Osteocyte (in vitro differentiated cells): ENCODE data around the gene FRY. TPM values are rescaled to one million over a fixed set of nuclear protein-coding genes. Genes with fewer than 3 reads are reported as not detected.

Source experiments
- DNase-seq: peaks from one replicate; pipeline ENCODE4 v3.0.0; 2021; ENCODE audit warnings: mixed read lengths; ENCODE audit not compliant: unreplicated experiment; ENCODE audit errors: extremely low spot score
- H3K27ac Mint-ChIP-seq: one replicate; pipeline ENCODE4 v1.8.0; 2021; ENCODE audit warnings: mild to moderate bottlenecking, mixed read lengths; ENCODE audit not compliant: unreplicated experiment
- H3K27me3 Mint-ChIP-seq: one replicate; pipeline ENCODE4 v1.8.0; 2021; ENCODE audit warnings: mixed read lengths; ENCODE audit not compliant: unreplicated experiment
- H3K36me3 Mint-ChIP-seq: one replicate; pipeline ENCODE4 v1.8.0; 2021; ENCODE audit warnings: mixed read lengths; ENCODE audit not compliant: unreplicated experiment
- H3K4me1 Mint-ChIP-seq: one replicate; pipeline ENCODE4 v1.8.0; 2021; ENCODE audit warnings: mixed read lengths; ENCODE audit not compliant: unreplicated experiment
- H3K4me3 Mint-ChIP-seq: one replicate; pipeline ENCODE4 v1.8.0; 2021; ENCODE audit warnings: mild to moderate bottlenecking, moderate library complexity, mixed read lengths; ENCODE audit not compliant: unreplicated experiment
- H3K9me3 Mint-ChIP-seq: one replicate; pipeline ENCODE4 v1.8.0; 2021; ENCODE audit warnings: mixed read lengths; ENCODE audit not compliant: unreplicated experiment
- total RNA-seq: library from RNA; stranded (reverse); gene quantifications from 2 replicates; pipeline ENCODE4 v1.2.1, GENCODE V29; 2021
- TF ChIP-seq, protein P1 (sequence below): fragments of 200-600 bp; sonication (generic); IDR thresholded peaks from 2 replicates; pipeline ENCODE4 v1.5.0; 2021; ENCODE audit warnings: antibody characterized with exemption, mild to moderate bottlenecking, moderate library complexity

Gene FRY
- total RNA-seq, 1 donor from 2014 or later: 2.0 TPM

DNA sequence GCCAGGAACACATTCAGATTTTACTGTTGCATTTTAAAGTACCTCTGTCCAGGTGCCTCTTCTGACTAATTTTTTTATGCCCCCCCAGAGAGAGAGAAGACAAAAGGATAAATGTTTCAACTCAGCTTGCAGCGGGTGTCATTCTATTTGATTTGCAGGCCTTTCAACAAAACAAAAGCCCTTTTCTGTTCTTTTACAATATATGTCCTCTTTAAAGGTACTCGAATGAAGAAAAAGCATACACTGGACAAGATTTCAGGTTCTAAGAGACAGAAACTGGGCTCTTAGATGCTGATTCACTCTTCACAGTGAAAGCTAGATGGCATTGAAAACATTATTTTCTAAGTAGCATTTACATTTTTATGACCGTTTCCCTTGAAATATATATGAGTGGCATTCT is 2.9 kb upstream of the FRY start:
- no peak overlapping the region for H3K27ac Mint-ChIP-seq
- no peaks in the 10 kb centered on the region for H3K36me3 Mint-ChIP-seq
- H3K9me3 Mint-ChIP-seq: no peaks in the 10 kb centered on the region
- H3K4me3 Mint-ChIP-seq: no peak overlapping the region
- TF ChIP-seq, protein P1, sequence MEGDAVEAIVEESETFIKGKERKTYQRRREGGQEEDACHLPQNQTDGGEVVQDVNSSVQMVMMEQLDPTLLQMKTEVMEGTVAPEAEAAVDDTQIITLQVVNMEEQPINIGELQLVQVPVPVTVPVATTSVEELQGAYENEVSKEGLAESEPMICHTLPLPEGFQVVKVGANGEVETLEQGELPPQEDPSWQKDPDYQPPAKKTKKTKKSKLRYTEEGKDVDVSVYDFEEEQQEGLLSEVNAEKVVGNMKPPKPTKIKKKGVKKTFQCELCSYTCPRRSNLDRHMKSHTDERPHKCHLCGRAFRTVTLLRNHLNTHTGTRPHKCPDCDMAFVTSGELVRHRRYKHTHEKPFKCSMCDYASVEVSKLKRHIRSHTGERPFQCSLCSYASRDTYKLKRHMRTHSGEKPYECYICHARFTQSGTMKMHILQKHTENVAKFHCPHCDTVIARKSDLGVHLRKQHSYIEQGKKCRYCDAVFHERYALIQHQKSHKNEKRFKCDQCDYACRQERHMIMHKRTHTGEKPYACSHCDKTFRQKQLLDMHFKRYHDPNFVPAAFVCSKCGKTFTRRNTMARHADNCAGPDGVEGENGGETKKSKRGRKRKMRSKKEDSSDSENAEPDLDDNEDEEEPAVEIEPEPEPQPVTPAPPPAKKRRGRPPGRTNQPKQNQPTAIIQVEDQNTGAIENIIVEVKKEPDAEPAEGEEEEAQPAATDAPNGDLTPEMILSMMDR: no peak
- DNase-seq: no peak
- H3K27me3 Mint-ChIP-seq: peaks cover 48% of the 10 kb centered on the region
- H3K4me1 Mint-ChIP-seq: peaks cover 13% of the 10 kb centered on the region

DNA sequence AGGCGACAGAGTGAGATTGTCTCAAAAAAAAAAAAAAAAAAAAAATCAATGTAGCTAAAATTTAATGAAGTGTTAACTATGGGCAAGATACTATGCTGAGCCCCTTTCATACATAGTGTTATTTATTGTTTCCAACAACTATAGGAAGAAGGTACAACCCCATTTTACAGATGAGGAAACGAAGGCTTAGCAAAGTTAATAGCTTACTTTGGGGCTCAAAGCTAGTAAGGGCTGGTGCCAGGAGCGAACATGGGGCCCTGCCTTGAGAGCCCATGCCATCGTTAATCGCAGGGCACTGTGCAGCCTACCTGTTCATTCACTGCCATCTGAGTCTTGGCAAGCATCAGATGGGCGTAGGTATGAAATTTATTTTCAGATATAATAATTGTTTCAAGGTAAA is 1.9 kb upstream of the FRY start:
- Mint-ChIP-seq H3K4me1 (peaks cover 13% of the 10 kb centered on the region), H3K36me3 (no peaks in the 10 kb centered on the region), H3K9me3 (no peaks in the 10 kb centered on the region), H3K27ac (no peak overlapping the region), H3K27me3 (peaks cover 55% of the 10 kb centered on the region), H3K4me3 (no peak overlapping the region)
- TF ChIP-seq, protein P1: no peak
- no peak for DNase-seq

DNA sequence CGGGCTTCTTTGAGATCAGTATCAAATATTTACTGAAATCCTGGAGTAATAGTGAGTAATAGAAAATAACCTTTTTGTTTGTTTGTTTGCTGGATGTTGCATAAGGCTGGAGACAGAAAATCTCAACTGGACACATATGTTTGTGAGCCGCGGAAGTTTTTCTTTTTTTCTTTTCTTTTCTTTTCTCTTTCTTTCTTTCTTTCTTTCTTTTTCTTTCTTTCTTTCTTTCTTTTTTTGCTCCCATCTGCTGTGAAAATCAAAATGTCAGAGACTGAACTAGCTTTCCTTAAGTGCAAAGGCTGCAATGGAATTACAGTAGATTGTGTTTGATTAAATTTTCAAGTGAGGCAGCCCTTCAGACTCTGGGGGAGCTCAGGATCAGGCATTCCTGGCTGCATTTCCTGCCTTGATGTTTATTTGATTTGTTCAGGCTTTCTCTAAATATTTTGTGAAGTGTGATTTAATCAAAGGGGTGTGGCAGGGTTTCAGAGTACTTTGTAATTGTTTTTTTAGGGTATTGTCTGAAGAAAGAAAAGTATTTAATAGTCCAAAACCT is 319 bp downstream of the FRY start:
- H3K4me1 Mint-ChIP-seq: peaks cover 13% of the 10 kb centered on the region
- H3K27ac Mint-ChIP-seq: no peak overlapping the region
- H3K4me3 Mint-ChIP-seq: peak overlapping the region; percentile 87
- no peak for DNase-seq
- H3K9me3 Mint-ChIP-seq: no peaks in the 10 kb centered on the region
- H3K27me3 Mint-ChIP-seq: peaks cover 50% of the 10 kb centered on the region
- H3K36me3 Mint-ChIP-seq: no peaks in the 10 kb centered on the region
- TF ChIP-seq, protein P1: no peak

DNA sequence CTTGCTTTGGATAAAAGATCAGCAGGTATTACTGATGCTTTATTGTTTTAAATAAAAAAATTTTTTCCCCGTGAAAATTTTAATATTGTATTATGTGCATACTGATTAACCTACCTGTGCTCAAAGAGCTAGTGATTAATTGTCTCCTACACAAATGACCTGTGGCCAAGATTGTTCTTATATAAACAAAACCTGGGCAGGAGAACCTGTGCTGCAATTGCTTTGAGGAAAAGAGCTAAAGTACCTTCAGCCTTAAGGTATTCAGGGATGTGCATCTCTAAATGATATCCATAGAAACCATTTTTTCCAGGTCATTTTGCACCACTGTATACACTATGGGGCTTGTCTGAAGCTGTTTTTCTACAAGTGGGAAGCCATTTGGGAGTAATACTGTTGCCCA is 1.2 kb downstream of the FRY start:
- TF ChIP-seq, protein P1: no peak
- Mint-ChIP-seq H3K9me3 (no peaks in the 10 kb centered on the region), H3K27ac (no peak overlapping the region), H3K27me3 (peaks cover 56% of the 10 kb centered on the region), H3K4me1 (peaks cover 13% of the 10 kb centered on the region), H3K4me3 (no peak overlapping the region), H3K36me3 (no peaks in the 10 kb centered on the region)
- DNase-seq: no peak

DNA sequence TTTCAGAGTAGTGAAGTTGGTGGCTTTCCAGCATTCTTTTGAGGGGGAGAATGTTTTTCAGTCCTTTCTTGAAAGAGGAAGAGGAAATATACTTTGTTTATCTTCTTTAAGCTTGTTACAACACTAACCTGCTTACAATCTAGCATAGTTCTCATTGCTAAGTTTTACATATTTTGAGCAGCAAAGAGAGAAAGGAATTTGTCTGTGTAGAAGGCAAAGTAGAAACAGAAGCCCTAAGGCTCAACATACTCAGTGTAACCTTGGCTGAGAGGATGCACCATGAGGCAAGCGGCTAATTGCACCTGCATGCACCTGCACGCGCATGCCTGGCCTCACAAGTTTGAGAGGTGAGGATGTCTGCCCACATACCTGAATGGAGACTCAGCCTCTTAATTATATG is 2.2 kb downstream of the FRY start:
- no peak overlapping the region for H3K4me3 Mint-ChIP-seq
- TF ChIP-seq, protein P1: no peak
- no peaks in the 10 kb centered on the region for H3K9me3 Mint-ChIP-seq
- no peaks in the 10 kb centered on the region for H3K36me3 Mint-ChIP-seq
- no peak overlapping the region for H3K27ac Mint-ChIP-seq
- no peak for DNase-seq
- H3K4me1 Mint-ChIP-seq: peaks cover 13% of the 10 kb centered on the region
- peaks cover 58% of the 10 kb centered on the region for H3K27me3 Mint-ChIP-seq
